ENCODE results near the gene GJB6. TPM values are rescaled to one million over a fixed set of nuclear protein-coding genes. Genes with fewer than 3 reads are reported as not detected.

The GJB6 gene
- total RNA-seq, 1 donor from 2014 or later = not detected

DNA sequence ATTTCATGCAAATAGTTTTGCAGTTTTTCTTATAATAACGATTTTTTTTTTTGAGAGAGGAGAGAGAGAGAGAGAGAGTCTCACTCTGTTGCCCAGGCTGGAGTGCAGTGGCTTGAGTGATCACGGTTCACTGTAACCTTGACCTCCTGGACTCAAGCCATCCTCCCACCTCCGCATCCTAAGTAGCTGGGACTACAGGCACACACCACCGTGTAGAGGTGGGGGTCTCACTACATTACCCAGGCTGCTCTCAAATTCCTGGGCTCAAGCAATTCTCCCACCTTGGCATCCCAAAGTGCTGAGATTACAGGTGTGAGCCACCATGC, 26.8 kb upstream of the GJB6 start:
- Histone ChIP-seq H3K36me3 (ENCODE audit: control insufficient read depth in 3 of 3, insufficient read depth in 3 of 3, low read length in 3 of 3) (no peaks in the 10 kb centered on the region), H3K27me3 (ENCODE audit: control insufficient read depth in 3 of 3, insufficient read depth in 3 of 3, low read length in 3 of 3) (no peaks in the 10 kb centered on the region), H3K9me3 (ENCODE audit: control insufficient read depth in 3 of 3, low read length in 3 of 3) (no peaks in the 10 kb centered on the region), H3K4me3 (ENCODE audit: low read length in 3 of 3) (no peak overlapping the region), H3K27ac (ENCODE audit: low read depth, low read length) (no peak overlapping the region), H3K4me1 (ENCODE audit: control insufficient read depth in 3 of 3, insufficient read depth in 3 of 3, low read length in 3 of 3) (no peaks in the 10 kb centered on the region), H3K9ac (ENCODE audit: low read depth in 1 of 3, low read length in 3 of 3) (no peak overlapping the region)

DNA sequence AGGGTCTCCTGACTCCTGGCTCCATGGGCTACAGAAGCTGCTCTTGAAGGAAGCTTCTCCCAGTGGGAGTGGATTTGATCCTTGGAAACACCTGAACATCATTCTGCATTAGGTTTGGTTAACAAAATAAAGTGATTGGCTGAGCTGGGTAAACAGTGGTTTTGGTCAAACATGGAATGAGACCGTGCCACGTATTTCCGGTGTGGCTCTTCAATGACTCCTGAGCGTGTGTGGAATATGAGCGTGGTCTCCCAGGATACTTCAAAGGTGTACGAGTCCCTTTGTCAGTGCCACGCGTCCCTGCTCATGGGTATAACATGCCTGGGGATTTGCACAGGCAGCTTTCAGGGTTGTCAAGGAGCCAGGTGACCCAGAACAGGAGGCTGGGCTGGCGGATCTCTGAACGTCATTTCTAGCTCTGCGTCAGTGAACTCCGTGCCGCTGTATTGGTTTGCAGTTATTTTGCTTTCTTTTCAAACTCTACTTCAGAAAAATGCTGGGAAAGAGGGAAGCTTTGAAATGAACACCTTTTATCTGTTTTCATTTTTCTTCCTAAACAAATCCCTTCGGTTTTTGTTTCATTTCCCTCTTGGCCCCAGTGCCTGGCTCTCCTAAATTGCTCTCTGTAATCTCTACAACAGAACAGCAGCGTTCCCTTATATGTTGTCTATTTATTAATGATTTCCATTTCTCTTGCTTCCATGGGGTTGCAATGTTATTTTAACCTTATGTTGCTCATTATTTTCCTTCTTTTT, 26.3 kb upstream of the GJB6 start:
- Histone ChIP-seq H3K36me3 (ENCODE audit: control insufficient read depth in 3 of 3, insufficient read depth in 3 of 3, low read length in 3 of 3) (no peaks in the 10 kb centered on the region), H3K4me1 (ENCODE audit: control insufficient read depth in 3 of 3, insufficient read depth in 3 of 3, low read length in 3 of 3) (no peaks in the 10 kb centered on the region), H3K27me3 (ENCODE audit: control insufficient read depth in 3 of 3, insufficient read depth in 3 of 3, low read length in 3 of 3) (peaks cover 0 to 4% (median 3%) of the 10 kb centered on the region in 3 donors), H3K4me3 (ENCODE audit: low read length in 3 of 3) (no peak overlapping the region), H3K27ac (ENCODE audit: low read depth, low read length) (no peak overlapping the region), H3K9ac (ENCODE audit: low read depth in 1 of 3, low read length in 3 of 3) (no peak overlapping the region), H3K9me3 (ENCODE audit: control insufficient read depth in 3 of 3, low read length in 3 of 3) (no peaks in the 10 kb centered on the region)

DNA sequence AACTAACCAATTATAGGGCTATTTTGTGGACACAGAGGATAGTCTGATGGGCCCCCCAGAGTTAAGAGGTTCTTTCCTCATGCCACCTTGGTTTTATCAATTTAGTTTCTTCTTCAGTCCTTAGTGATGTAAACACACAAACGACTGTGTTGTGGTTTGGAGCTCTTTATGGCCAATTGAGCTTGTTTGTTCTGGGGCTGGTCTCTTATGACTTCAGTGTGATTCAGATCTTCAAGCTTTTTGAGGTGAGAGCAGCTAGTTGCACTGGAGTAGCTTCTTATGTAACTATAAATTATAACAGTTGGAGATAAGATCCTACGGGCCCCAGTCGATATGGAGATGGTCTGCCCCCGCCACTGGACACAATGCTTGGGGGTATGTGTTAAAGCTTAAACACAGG, 22.0 kb upstream of the GJB6 start:
- H3K9ac ChIP-seq (ENCODE audit: low read depth in 1 of 3, low read length in 3 of 3) = no peak overlapping the region

DNA sequence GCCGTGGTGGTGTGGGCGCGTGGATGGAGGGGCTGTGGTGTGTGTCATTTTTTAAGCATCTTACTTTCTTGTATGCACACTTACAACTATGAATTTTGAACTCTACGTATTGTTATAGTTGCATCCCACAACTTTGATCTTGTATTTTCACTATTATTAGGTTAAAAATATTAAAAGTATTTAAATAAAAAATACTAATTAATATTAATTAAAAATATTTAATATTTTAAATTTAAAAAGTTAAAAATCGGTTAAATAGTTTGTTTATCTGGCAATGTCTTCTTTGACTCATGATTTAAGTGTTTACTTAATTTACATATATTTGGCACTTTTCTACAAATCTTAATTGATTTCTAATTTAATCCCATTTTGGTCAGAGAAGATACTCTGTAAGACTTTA, 17.8 kb upstream of the GJB6 start:
- Histone ChIP-seq H3K27ac (ENCODE audit: low read depth, low read length) (no peak overlapping the region), H3K9ac (ENCODE audit: low read depth in 1 of 3, low read length in 3 of 3) (no peak overlapping the region), H3K36me3 (ENCODE audit: control insufficient read depth in 3 of 3, insufficient read depth in 3 of 3, low read length in 3 of 3) (no peaks in the 10 kb centered on the region), H3K4me3 (ENCODE audit: low read length in 3 of 3) (no peak overlapping the region), H3K4me1 (ENCODE audit: control insufficient read depth in 3 of 3, insufficient read depth in 3 of 3, low read length in 3 of 3) (no peaks in the 10 kb centered on the region), H3K9me3 (ENCODE audit: control insufficient read depth in 3 of 3, low read length in 3 of 3) (no peaks in the 10 kb centered on the region), H3K27me3 (ENCODE audit: control insufficient read depth in 3 of 3, insufficient read depth in 3 of 3, low read length in 3 of 3) (peaks cover 4 to 6% (median 4%) of the 10 kb centered on the region in 3 donors)

More for the DNA sequence above, 22.0 kb upstream of the GJB6 start:
- Histone ChIP-seq H3K9me3 (ENCODE audit: control insufficient read depth in 3 of 3, low read length in 3 of 3) (no peaks in the 10 kb centered on the region), H3K27me3 (ENCODE audit: control insufficient read depth in 3 of 3, insufficient read depth in 3 of 3, low read length in 3 of 3) (peaks cover 2 to 6% (median 4%) of the 10 kb centered on the region in 3 donors), H3K36me3 (ENCODE audit: control insufficient read depth in 3 of 3, insufficient read depth in 3 of 3, low read length in 3 of 3) (no peaks in the 10 kb centered on the region), H3K27ac (ENCODE audit: low read depth, low read length) (no peak overlapping the region), H3K4me1 (ENCODE audit: control insufficient read depth in 3 of 3, insufficient read depth in 3 of 3, low read length in 3 of 3) (no peaks in the 10 kb centered on the region), H3K4me3 (ENCODE audit: low read length in 3 of 3) (no peak overlapping the region)

DNA sequence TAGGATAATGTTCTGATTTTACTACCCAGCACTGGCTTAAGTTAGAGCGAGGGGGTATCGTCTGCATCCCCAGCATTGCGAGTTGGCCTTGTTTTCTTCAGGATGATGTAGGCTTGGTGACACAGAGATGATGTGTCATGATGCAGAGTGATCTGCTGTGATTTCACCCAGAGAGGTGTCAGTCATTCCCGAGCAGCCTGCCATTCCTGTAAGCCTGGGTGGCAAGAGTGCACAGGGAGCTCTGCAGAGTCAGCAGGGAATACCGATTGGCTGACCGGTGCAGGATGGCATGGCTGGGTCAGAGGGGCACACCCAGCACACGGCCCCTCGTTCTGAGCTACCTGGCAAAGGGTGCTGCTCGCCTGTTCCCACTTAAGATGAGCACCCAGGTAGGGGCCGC, 15.8 kb upstream of the GJB6 start:
- Histone ChIP-seq H3K9me3 (ENCODE audit: control insufficient read depth in 3 of 3, low read length in 3 of 3) (no peaks in the 10 kb centered on the region), H3K9ac (ENCODE audit: low read depth in 1 of 3, low read length in 3 of 3) (no peak overlapping the region), H3K27ac (ENCODE audit: low read depth, low read length) (no peak overlapping the region), H3K4me1 (ENCODE audit: control insufficient read depth in 3 of 3, insufficient read depth in 3 of 3, low read length in 3 of 3) (no peaks in the 10 kb centered on the region), H3K4me3 (ENCODE audit: low read length in 3 of 3) (no peak overlapping the region), H3K36me3 (ENCODE audit: control insufficient read depth in 3 of 3, insufficient read depth in 3 of 3, low read length in 3 of 3) (no peaks in the 10 kb centered on the region), H3K27me3 (ENCODE audit: control insufficient read depth in 3 of 3, insufficient read depth in 3 of 3, low read length in 3 of 3) (peaks cover 0 to 3% (median 0%) of the 10 kb centered on the region in 3 donors)

DNA sequence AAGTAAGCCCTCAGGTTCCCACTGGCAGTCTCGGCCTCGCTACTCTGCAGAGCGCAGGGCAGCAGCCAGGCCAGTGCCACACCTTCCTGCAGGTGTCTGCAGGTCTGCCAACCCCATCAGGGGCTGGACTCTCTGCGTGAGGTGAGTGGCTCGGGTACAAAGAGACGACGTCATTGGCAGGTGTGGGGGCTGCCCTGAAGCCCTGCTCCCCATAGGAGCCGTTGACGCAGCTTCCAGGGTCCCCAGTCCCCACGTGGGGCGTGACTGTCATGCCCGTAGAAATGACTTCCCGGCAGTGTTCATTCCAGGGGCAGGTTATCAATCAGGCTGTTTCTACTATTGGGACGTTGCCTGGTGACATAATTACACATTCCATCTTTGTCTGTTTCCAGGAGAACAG, 15.3 kb upstream of the GJB6 start:
- no peak overlapping the region for H3K27ac ChIP-seq (ENCODE audit: low read depth, low read length)
- no peaks in the 10 kb centered on the region for H3K4me1 ChIP-seq (ENCODE audit: control insufficient read depth in 3 of 3, insufficient read depth in 3 of 3, low read length in 3 of 3)
- no peak overlapping the region for H3K9ac ChIP-seq (ENCODE audit: low read depth in 1 of 3, low read length in 3 of 3)
- H3K4me3 ChIP-seq (ENCODE audit: low read length in 3 of 3) = no peak overlapping the region
- no peaks in the 10 kb centered on the region for H3K9me3 ChIP-seq (ENCODE audit: control insufficient read depth in 3 of 3, low read length in 3 of 3)
- peaks cover 0 to 2% (median 0%) of the 10 kb centered on the region in 3 donors for H3K27me3 ChIP-seq (ENCODE audit: control insufficient read depth in 3 of 3, insufficient read depth in 3 of 3, low read length in 3 of 3)
- H3K36me3 ChIP-seq (ENCODE audit: control insufficient read depth in 3 of 3, insufficient read depth in 3 of 3, low read length in 3 of 3) = no peaks in the 10 kb centered on the region

DNA sequence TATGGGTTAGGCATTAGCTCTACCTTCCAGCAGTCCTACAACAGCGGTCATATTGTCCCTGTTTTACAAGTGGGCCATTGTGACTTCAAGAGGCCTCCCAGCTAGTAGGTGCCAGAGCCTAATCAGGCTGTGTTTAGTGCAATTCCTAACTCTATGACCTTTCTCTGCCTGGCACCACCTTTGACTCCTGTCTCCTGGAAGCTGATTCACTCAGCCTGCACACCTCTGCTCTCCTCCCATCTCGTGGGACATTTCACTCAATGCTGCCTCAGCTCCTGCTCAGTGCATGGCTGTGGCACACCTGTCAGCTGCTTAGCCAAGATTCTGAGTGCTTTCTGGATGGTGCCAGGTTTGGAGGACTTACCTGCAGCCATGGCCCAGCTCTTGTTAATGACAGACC, 9.5 kb upstream of the GJB6 start:
- Histone ChIP-seq H3K27me3 (ENCODE audit: control insufficient read depth in 3 of 3, insufficient read depth in 3 of 3, low read length in 3 of 3) (peaks cover 3 to 16% (median 6%) of the 10 kb centered on the region in 3 donors), H3K36me3 (ENCODE audit: control insufficient read depth in 3 of 3, insufficient read depth in 3 of 3, low read length in 3 of 3) (no peaks in the 10 kb centered on the region), H3K4me3 (ENCODE audit: low read length in 3 of 3) (no peak overlapping the region), H3K9ac (ENCODE audit: low read depth in 1 of 3, low read length in 3 of 3) (no peak overlapping the region), H3K9me3 (ENCODE audit: control insufficient read depth in 3 of 3, low read length in 3 of 3) (no peaks in the 10 kb centered on the region), H3K4me1 (ENCODE audit: control insufficient read depth in 3 of 3, insufficient read depth in 3 of 3, low read length in 3 of 3) (no peaks in the 10 kb centered on the region), H3K27ac (ENCODE audit: low read depth, low read length) (no peak overlapping the region)

DNA sequence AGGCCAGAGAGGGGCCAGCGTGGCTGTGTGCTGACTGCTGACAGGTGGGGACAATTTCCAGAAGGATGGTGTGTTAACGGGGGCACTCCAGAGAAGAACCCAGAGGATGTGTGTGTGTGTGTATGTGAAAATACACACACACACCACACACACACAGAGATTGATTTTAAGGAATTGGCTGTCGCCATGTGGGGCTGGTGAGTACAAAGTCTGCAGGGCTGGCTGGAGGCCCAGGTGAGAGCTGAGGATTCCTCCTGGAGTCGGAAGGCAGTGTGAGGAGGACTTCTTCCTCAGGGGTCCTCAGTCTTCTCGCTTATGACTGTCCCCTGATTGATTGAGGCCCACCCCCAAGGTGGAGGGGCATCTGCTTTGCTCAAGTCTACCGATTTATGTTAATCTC, 7.6 kb upstream of the GJB6 start:
- Histone ChIP-seq H3K4me1 (ENCODE audit: control insufficient read depth in 3 of 3, insufficient read depth in 3 of 3, low read length in 3 of 3) (no peaks in the 10 kb centered on the region), H3K4me3 (ENCODE audit: low read length in 3 of 3) (no peak overlapping the region), H3K36me3 (ENCODE audit: control insufficient read depth in 3 of 3, insufficient read depth in 3 of 3, low read length in 3 of 3) (no peaks in the 10 kb centered on the region), H3K27me3 (ENCODE audit: control insufficient read depth in 3 of 3, insufficient read depth in 3 of 3, low read length in 3 of 3) (peaks cover 3 to 16% (median 6%) of the 10 kb centered on the region in 3 donors), H3K9ac (ENCODE audit: low read depth in 1 of 3, low read length in 3 of 3) (no peak overlapping the region), H3K9me3 (ENCODE audit: control insufficient read depth in 3 of 3, low read length in 3 of 3) (no peaks in the 10 kb centered on the region), H3K27ac (ENCODE audit: low read depth, low read length) (no peak overlapping the region)

DNA sequence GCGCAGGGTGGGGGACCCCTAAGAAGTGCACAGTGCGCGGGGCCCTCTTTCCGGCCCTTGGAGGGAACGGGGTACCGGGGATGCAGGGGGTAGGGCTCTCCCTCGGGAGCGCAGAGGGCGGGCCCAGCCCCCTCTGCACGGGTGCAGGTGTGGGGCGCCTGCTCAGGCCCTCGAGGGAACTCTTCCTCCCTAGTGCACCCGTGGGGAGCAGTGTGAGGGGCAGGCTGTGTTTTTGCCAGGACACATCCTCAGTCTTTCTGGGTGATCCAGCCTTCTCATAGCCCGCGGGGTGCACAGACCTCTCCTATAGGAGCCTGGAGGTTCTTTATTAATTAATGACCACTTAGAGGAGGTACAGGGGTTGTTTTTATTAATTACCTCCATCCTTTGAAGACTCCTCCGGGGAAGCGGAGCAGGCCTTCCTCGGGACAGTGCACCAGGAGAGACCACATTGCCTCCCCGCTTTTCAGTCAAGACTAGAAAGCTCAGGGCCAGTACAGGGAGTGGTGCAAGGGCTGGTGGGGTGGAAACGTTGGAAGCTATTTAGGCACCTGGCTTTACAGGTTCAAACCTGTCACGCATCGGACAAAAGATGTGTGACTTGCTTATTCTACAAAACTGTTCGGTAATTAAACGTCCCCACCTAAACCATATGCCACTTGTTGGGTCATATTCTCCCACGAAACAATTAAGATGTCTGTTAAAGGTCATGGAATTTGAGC, 598 bp upstream of the GJB6 start:
- Histone ChIP-seq H3K4me3 (ENCODE audit: low read length in 3 of 3) (no peak overlapping the region), H3K27ac (ENCODE audit: low read depth, low read length) (no peak overlapping the region), H3K36me3 (ENCODE audit: control insufficient read depth in 3 of 3, insufficient read depth in 3 of 3, low read length in 3 of 3) (no peaks in the 10 kb centered on the region), H3K27me3 (ENCODE audit: control insufficient read depth in 3 of 3, insufficient read depth in 3 of 3, low read length in 3 of 3) (peaks cover 31 to 36% (median 35%) of the 10 kb centered on the region in 3 donors), H3K9me3 (ENCODE audit: control insufficient read depth in 3 of 3, low read length in 3 of 3) (no peaks in the 10 kb centered on the region), H3K9ac (ENCODE audit: low read depth in 1 of 3, low read length in 3 of 3) (no peak overlapping the region), H3K4me1 (ENCODE audit: control insufficient read depth in 3 of 3, insufficient read depth in 3 of 3, low read length in 3 of 3) (peaks cover 3 to 7% (median 5%) of the 10 kb centered on the region in 3 donors)
